ENCODE measurements around the gene SLC38A3.

- TF ChIP-seq CBX8 (IDR thresholded peaks at IDR 0.05; ENCODE audit: borderline replicate concordance, extremely low read depth, low read depth, low read length, poor library complexity, severe bottlenecking) (no peak), ZBED1 (IDR thresholded peaks at IDR 0.05) (no peak), SAP30 (IDR thresholded peaks at IDR 0.05; ENCODE audit: borderline replicate concordance, insufficient read depth, low read depth, low read length, poor library complexity, severe bottlenecking) (no peak), ZBTB7A (IDR thresholded peaks at IDR 0.05; ENCODE audit: borderline replicate concordance, control insufficient read depth, low read depth, low read length) (no peak), AFF4 (CRISPR knock-in tag; IDR thresholded peaks at IDR 0.05) (no peak), CREB3L1 (IDR thresholded peaks at IDR 0.05; ENCODE audit: borderline replicate concordance, low read depth) (no peak), PHTF2 (CRISPR knock-in tag; IDR thresholded peaks at IDR 0.05) (no peak), YY1 (IDR thresholded peaks at IDR 0.05; ENCODE audit: borderline replicate concordance in 1 of 3, control insufficient read depth in 1 of 3, extremely low read depth in 1 of 3, insufficient read depth in 3 of 3, insufficient read length in 1 of 3, insufficient replicate concordance in 2 of 3, low read depth in 1 of 3, low read length in 2 of 3) (no peak), EZH2 (IDR thresholded peaks at IDR 0.05; ENCODE audit: borderline replicate concordance, low read depth, low read length) (no peak)
Observed at GRCh38 chr3:50264964-50265485, 60.0 kb downstream of the SLC38A3 start.

Measured in K562 (cell line).